Smooth muscle cell (in vitro differentiated cells): ENCODE results near the gene HMX3. TPM values are rescaled to one million over a fixed set of nuclear protein-coding genes. Genes with fewer than 3 reads are reported as not detected.

Experiments used
- DNase-seq: peaks from one replicate; lab custom pipeline; 2025; ENCODE audit not compliant: unreplicated experiment; lab: John Stamatoyannopoulos, UW
- H2AFZ ChIP-seq: fragments of 200-600 bp; sonication (generic); 2 replicates; pipeline ENCODE4 v1.6.0; 2016; ENCODE audit warnings: antibody characterized with exemption, low read depth, mild to moderate bottlenecking
- H3F3A ChIP-seq: fragments of 200-600 bp; sonication (generic); 2 replicates; pipeline ENCODE4 v1.6.0; 2017; ENCODE audit warnings: antibody characterized with exemption, low read depth
- H3K27ac ChIP-seq: fragments of 200-600 bp; sonication (generic); 2 replicates; pipeline ENCODE4 v1.5.1; 2016; ENCODE audit warnings: low read depth, mild to moderate bottlenecking
- H3K27me3 ChIP-seq: fragments of 200-600 bp; sonication (generic); 2 replicates; pipeline ENCODE4 v1.6.1; 2016; ENCODE audit warnings: low read depth, mild to moderate bottlenecking
- H3K36me3 ChIP-seq: fragments of 200-600 bp; sonication (generic); 2 replicates; pipeline ENCODE4 v1.5.1; 2016; ENCODE audit warnings: low read depth
- H3K4me1 ChIP-seq: fragments of 200-600 bp; sonication (generic); 2 replicates; pipeline ENCODE4 v1.5.1; 2016; ENCODE audit warnings: low read depth
- H3K4me2 ChIP-seq: fragments of 200-600 bp; sonication (generic); 2 replicates; pipeline ENCODE4 v1.6.0; 2016; ENCODE audit warnings: mild to moderate bottlenecking
- H3K4me3 ChIP-seq: fragments of 200-600 bp; sonication (generic); 2 replicates; pipeline ENCODE4 v1.5.1; 2016; ENCODE audit warnings: mild to moderate bottlenecking
- H3K79me2 ChIP-seq: fragments of 200-600 bp; sonication (generic); 2 replicates; pipeline ENCODE4 v1.6.0; 2016; ENCODE audit warnings: low read depth, mild to moderate bottlenecking
- H3K9ac ChIP-seq: fragments of 200-600 bp; sonication (generic); 2 replicates; pipeline ENCODE4 v1.6.0; 2016; ENCODE audit warnings: low read depth
- H3K9me3 ChIP-seq: fragments of 200-600 bp; sonication (generic); replicated peaks from 2 replicates; pipeline ENCODE4 v1.5.1; 2016; ENCODE audit warnings: low read depth
- H4K20me1 ChIP-seq: fragments of 200-600 bp; sonication (generic); 2 replicates; pipeline ENCODE4 v1.6.0; 2016; ENCODE audit warnings: low read depth
- WGBS: methylation state at CpG from one replicate; pipeline ENCODE4 v1.1.7; 2016; ENCODE audit warnings: low lambda C conversion rate; 5-methylcytosine and 5-hydroxymethylcytosine counted together
- polyA plus RNA-seq: library from polyadenylated mRNA; unstranded; fragments of >200 nt; fragmentation: Nextera tagmentation; extraction: Ambion mirVana; gene quantifications from 2 replicates; pipeline ENCODE4 v1.2.1, GENCODE V29; 2016
- total RNA-seq: library from RNA; depleted of rRNA; stranded (reverse); fragments of >200 nt; gene quantifications from 2 replicates; pipeline ENCODE4 v1.2.3, GENCODE V29; 2014
- TF ChIP-seq, protein P1 (sequence below): fragments of 200-600 bp; sonication (generic); IDR thresholded peaks from 2 replicates; pipeline ENCODE4 v1.5.1; 2017; ENCODE audit warnings: borderline replicate concordance, mild to moderate bottlenecking, antibody characterized with exemption; ENCODE audit not compliant: insufficient read depth, poor library complexity, severe bottlenecking

The HMX3 gene
- total RNA-seq (not detected in 2 replicates), polyA plus RNA-seq (not detected in 2 replicates)

GRCh38 chr10:123135415-123136141 lies at the start of gene HMX3:
Gene HMX3, plus strand, starts transcription at chr10:123135970. Its CDS starts 81 bp downstream, at chr10:123136051.
- whole genome bisulfite sequencing: 2% methylated on average over 48 of the region's 76 CpGs
- H3K9ac ChIP-seq: no peak within 1 kb of the TSS
- DNase-seq: no peak
- no peaks in the 10 kb centered on the region for H3F3A ChIP-seq
- peaks cover 100% of the 10 kb centered on the region for H3K27me3 ChIP-seq
- TF ChIP-seq, protein P1, sequence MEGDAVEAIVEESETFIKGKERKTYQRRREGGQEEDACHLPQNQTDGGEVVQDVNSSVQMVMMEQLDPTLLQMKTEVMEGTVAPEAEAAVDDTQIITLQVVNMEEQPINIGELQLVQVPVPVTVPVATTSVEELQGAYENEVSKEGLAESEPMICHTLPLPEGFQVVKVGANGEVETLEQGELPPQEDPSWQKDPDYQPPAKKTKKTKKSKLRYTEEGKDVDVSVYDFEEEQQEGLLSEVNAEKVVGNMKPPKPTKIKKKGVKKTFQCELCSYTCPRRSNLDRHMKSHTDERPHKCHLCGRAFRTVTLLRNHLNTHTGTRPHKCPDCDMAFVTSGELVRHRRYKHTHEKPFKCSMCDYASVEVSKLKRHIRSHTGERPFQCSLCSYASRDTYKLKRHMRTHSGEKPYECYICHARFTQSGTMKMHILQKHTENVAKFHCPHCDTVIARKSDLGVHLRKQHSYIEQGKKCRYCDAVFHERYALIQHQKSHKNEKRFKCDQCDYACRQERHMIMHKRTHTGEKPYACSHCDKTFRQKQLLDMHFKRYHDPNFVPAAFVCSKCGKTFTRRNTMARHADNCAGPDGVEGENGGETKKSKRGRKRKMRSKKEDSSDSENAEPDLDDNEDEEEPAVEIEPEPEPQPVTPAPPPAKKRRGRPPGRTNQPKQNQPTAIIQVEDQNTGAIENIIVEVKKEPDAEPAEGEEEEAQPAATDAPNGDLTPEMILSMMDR: no peak
- peak within 1 kb of the TSS; percentile 81 for H3K4me2 ChIP-seq
- H3K9me3 ChIP-seq: no peaks in the 10 kb centered on the region
- peak within 1 kb of the TSS; percentile 44 for H3K4me3 ChIP-seq
- no peaks in the 10 kb centered on the region for H3K36me3 ChIP-seq
- no peak within 1 kb of the TSS for H3K27ac ChIP-seq
- no peak within 1 kb of the TSS for H2AFZ ChIP-seq
- peaks cover 45% of the 10 kb centered on the region for H3K4me1 ChIP-seq
- no peaks in the 10 kb centered on the region for H3K79me2 ChIP-seq
- no peaks in the 10 kb centered on the region for H4K20me1 ChIP-seq

GRCh38 chr10:123086281-123086680 lies 49.5 kb upstream of the HMX3 start:
- DNase-seq: no peak

GRCh38 chr10:123087348-123087747 lies 48.4 kb upstream of the HMX3 start:
- no peak overlapping the region for H2AFZ ChIP-seq
- no peaks in the 10 kb centered on the region for H3F3A ChIP-seq
- H3K79me2 ChIP-seq: no peaks in the 10 kb centered on the region
- H4K20me1 ChIP-seq: no peaks in the 10 kb centered on the region
- no peaks in the 10 kb centered on the region for H3K9me3 ChIP-seq
- no peak overlapping the region for H3K4me3 ChIP-seq
- H3K9ac ChIP-seq: no peak overlapping the region
- TF ChIP-seq, protein P1: no peak
- 87% methylated on average over 4 of the region's 4 CpGs for WGBS
- H3K27ac ChIP-seq: no peak overlapping the region
- H3K4me1 ChIP-seq: no peaks in the 10 kb centered on the region
- H3K27me3 ChIP-seq: peaks cover 5% of the 10 kb centered on the region
- H3K36me3 ChIP-seq: no peaks in the 10 kb centered on the region
- no peak for DNase-seq
- no peak overlapping the region for H3K4me2 ChIP-seq

More at GRCh38 chr10:123086281-123086680, 49.5 kb upstream of the HMX3 start:
- no peaks in the 10 kb centered on the region for H3F3A ChIP-seq
- no peaks in the 10 kb centered on the region for H3K36me3 ChIP-seq
- TF ChIP-seq, protein P1: no peak
- no peaks in the 10 kb centered on the region for H4K20me1 ChIP-seq
- H3K79me2 ChIP-seq: no peaks in the 10 kb centered on the region
- peaks cover 1% of the 10 kb centered on the region for H3K27me3 ChIP-seq
- no peak overlapping the region for H3K4me2 ChIP-seq
- H3K4me3 ChIP-seq: no peak overlapping the region
- H2AFZ ChIP-seq: no peak overlapping the region
- no peak overlapping the region for H3K27ac ChIP-seq
- H3K9ac ChIP-seq: no peak overlapping the region
- no peaks in the 10 kb centered on the region for H3K9me3 ChIP-seq
- 94% methylated on average over 7 of the region's 7 CpGs for WGBS
- H3K4me1 ChIP-seq: no peaks in the 10 kb centered on the region

- Histone ChIP-seq H3K27me3 (peaks cover 9% of the 10 kb centered on the region), H3K4me3 (no peak overlapping the region), H3K79me2 (no peaks in the 10 kb centered on the region), H2AFZ (no peak overlapping the region), H4K20me1 (no peaks in the 10 kb centered on the region), H3K27ac (no peak overlapping the region), H3K36me3 (no peaks in the 10 kb centered on the region), H3K4me2 (no peak overlapping the region), H3K4me1 (no peaks in the 10 kb centered on the region), H3K9ac (no peak overlapping the region), H3K9me3 (no peaks in the 10 kb centered on the region), H3F3A (no peaks in the 10 kb centered on the region)
- WGBS: 78% methylated on average over 3 of the region's 3 CpGs
- TF ChIP-seq, protein P1: no peak
- DNase-seq: no peak
These were observed 48.0 kb upstream of the HMX3 start for GRCh38 chr10:123087786-123088185.
